Measurements from ENCODE around the gene PEAR1.

GRCh38 chr1:156851779-156852417, 41.6 kb upstream of the PEAR1 start:
- TF ChIP-seq EZH2 (IDR thresholded peaks at IDR 0.05; ENCODE audit: borderline replicate concordance, low read length) (no peak), CTCF (conservative IDR thresholded peaks at IDR 0.05 in 1 of 2, IDR thresholded peaks at IDR 0.05 in 1 of 2; ENCODE audit: extremely low read depth in 1 of 2, insufficient read depth in 1 of 2, low read depth in 1 of 2, low read length in 2 of 2) (no peak)

Data from mammary epithelial cell (primary cell).